Measurements from ENCODE around the gene KLHL22. TPM values are rescaled to one million over a fixed set of nuclear protein-coding genes. Genes with fewer than 3 reads are reported as not detected.

KLHL22 gene
- total and polyA plus RNA-seq, 2 of the 8 experiments (the other 6 are each of a cell fraction or from before 2014, with no cell fraction given) = 9.4 to 16.2 TPM

DNA sequence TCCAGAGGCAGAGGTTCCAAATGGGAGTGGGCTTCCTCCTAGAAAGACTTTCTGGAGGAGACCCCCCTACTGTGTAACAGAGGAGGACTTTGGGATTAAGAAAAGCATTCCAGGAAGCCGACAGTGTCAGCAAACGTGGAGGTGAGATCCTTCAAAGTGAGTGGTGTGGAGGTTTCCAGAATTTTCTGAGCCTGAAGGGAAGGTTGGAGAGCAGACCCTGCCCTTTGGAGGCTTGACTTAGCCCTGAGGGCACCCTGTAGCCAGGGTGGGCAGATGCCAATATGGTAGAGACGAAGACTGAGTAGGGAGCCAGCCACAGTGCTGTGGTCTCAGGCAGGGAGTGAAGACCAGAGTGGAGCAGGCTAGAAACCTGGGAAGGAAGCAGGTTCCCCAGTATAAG lies 1.8 kb upstream of the KLHL22 start:
- H3K14ac ChIP-seq (ENCODE audit: insufficient read length) = no peak overlapping the region
- H2BK15ac ChIP-seq (ENCODE audit: low read length) = no peak overlapping the region
- no peak overlapping the region for H4K91ac ChIP-seq (replicated peaks; ENCODE audit: insufficient read length, low read length)
- TF ChIP-seq KDM1A (IDR thresholded peaks at IDR 0.05; ENCODE audit: borderline replicate concordance, low read length) (no peak), SP4 (IDR thresholded peaks at IDR 0.05; ENCODE audit: low read length) (no peak), BACH1 (IDR thresholded peaks at IDR 0.05; ENCODE audit: low read length) (no peak), SP1 (IDR thresholded peaks at IDR 0.05; ENCODE audit: low read depth, low read length) (no peak), SIRT6 (IDR thresholded peaks at IDR 0.05; ENCODE audit: low read length) (no peak), HDAC6 (IDR thresholded peaks at IDR 0.05; ENCODE audit: low read depth, low read length) (no peak), CBX8 (IDR thresholded peaks at IDR 0.05; ENCODE audit: borderline replicate concordance, low read depth, low read length) (no peak), POLR2A (IDR thresholded peaks at IDR 0.05; ENCODE audit: control extremely low read depth in 1 of 2, low read depth in 2 of 2, low read length in 2 of 2) (no peak), SRF (IDR thresholded peaks at IDR 0.05; ENCODE audit: low read depth, low read length) (no peak), EZH2 (IDR thresholded peaks at IDR 0.05; ENCODE audit: low read depth, low read length, severe bottlenecking) (no peak)
- TF ChIP-seq, protein P1, sequence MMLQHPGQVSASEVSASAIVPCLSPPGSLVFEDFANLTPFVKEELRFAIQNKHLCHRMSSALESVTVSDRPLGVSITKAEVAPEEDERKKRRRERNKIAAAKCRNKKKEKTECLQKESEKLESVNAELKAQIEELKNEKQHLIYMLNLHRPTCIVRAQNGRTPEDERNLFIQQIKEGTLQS (IDR thresholded peaks at IDR 0.05; ENCODE audit: insufficient read depth, low read depth, low read length) = no peak
- WGBS, 2 experiments (ENCODE audit: extremely low coverage in 1 of 2, insufficient coverage in 1 of 2, insufficient read length in 1 of 2, insufficient replicate concordance in 2 of 2, low coverage in 1 of 2, low lambda C conversion rate in 2 of 2, missing lambda C conversion rate in 1 of 2) = 71% methylated on average over 3 of the region's 3 CpGs; no CpG with 5 or more reads in 1 of the 2 experiments
- H2AFZ ChIP-seq (ENCODE audit: low read length) = no peak overlapping the region
- DNase-seq (ENCODE audit: low read depth in 1 of 2, low spot score in 2 of 2) = no peak
- no peaks in the 10 kb centered on the region for H3K79me1 ChIP-seq (ENCODE audit: low read depth, low read length)
- no peak overlapping the region for H2BK20ac ChIP-seq (ENCODE audit: low read length)
- peaks cover 0 to 8% (median 4%) of the 10 kb centered on the region in 4 experiments; a peak in 3 of 7 replicates for H3K4me1 ChIP-seq (replicated peaks in 1 of 4; ENCODE audit: control insufficient read depth in 3 of 4, insufficient read depth in 4 of 4, low read length in 3 of 4)
- no peak for FAIRE-seq
- H3K56ac ChIP-seq (replicated peaks; ENCODE audit: insufficient read length, low read depth, low read length) = no peak overlapping the region
- no peak overlapping the region; the same call in 1 of the 2 replicates for H3K18ac ChIP-seq (ENCODE audit: extremely low read depth, low read length)
- H3K4me3 ChIP-seq (ENCODE audit: extremely low read depth in 1 of 4, insufficient read depth in 2 of 4, low read depth in 3 of 4, low read length in 4 of 4) = peak overlapping the region in 2 of 4 experiments; percentile 4 to 87; a peak in 5 of 8 replicates
- peaks cover 2 to 6% of the 10 kb centered on the region in 2 experiments for H4K20me1 ChIP-seq (replicated peaks in 1 of 2; ENCODE audit: control insufficient read depth in 1 of 2, insufficient read depth in 2 of 2, low read length in 2 of 2)
- peak overlapping the region; percentile 21 to 67; a peak in 3 of 4 replicates for H3K4me2 ChIP-seq (ENCODE audit: insufficient read depth in 1 of 2, low read depth in 2 of 2, low read length in 2 of 2)
- H4K5ac ChIP-seq (ENCODE audit: insufficient read length, low read depth, low read length) = no peak overlapping the region
- no peak overlapping the region for H3K23ac ChIP-seq (ENCODE audit: insufficient read length)
- H3K27me3 ChIP-seq (replicated peaks in 1 of 4; ENCODE audit: control insufficient read depth in 3 of 4, extremely low read depth in 1 of 4, insufficient read depth in 3 of 4, low read length in 3 of 4) = peaks cover 0 to 12% (median 10%) of the 10 kb centered on the region in 4 experiments; a peak in 5 of 7 replicates
- H2BK12ac ChIP-seq (ENCODE audit: low read depth, low read length) = no peak overlapping the region; the same call in 1 of the 2 replicates
- no peak overlapping the region; a peak in 1 of 7 replicates for H3K9ac ChIP-seq (replicated peaks in 1 of 4; ENCODE audit: extremely low read depth in 1 of 4, low read depth in 3 of 4, low read length in 3 of 4)
- no peak overlapping the region for H2BK120ac ChIP-seq (replicated peaks; ENCODE audit: low read depth, low read length)
- peaks cover 12% of the 10 kb centered on the region; the same call in 1 of the 2 replicates for H3K23me2 ChIP-seq (ENCODE audit: low read depth, low read length)
- H2AK5ac ChIP-seq (ENCODE audit: low read depth, low read length) = no peak overlapping the region
- ChIA-PET CTCF (ENCODE audit: partially characterized antibody) (interaction anchor here (1.0 to 1.3 kb wide), 2 partner anchors 79 to 340 kb away, joined by 3 to 5 read pairs; no protein-coding TSS in a partner anchor), POLR2A (ENCODE audit: partially characterized antibody) (no interaction called here)
- H2BK5ac ChIP-seq (ENCODE audit: low read depth, low read length) = no peak overlapping the region
- peak overlapping the region; percentile 45; the same call in 1 of the 2 replicates for H4K8ac ChIP-seq (ENCODE audit: extremely low read depth, insufficient read depth, low read length)
- H3K36me3 ChIP-seq (ENCODE audit: control insufficient read depth in 2 of 4, insufficient read depth in 4 of 4, low read length in 3 of 4) = peaks cover 0 to 2% (median 0%) of the 10 kb centered on the region in 4 experiments; a peak in 3 of 8 replicates
- H3K9me3 ChIP-seq (ENCODE audit: insufficient read depth in 2 of 2, low read depth in 1 of 2, low read length in 1 of 2) = no peaks in the 10 kb centered on the region
- H3K4ac ChIP-seq (replicated peaks; ENCODE audit: insufficient read length, low read depth, low read length) = peak overlapping the region; percentile 75
- H3K27ac ChIP-seq (ENCODE audit: low read depth, low read length) = no peak overlapping the region
- 0 out of 4 replicates have a peak, but pooled peaks cover 0 to 3% of the 10 kb centered on the region in 2 experiments for H3K79me2 ChIP-seq (ENCODE audit: control insufficient read depth in 1 of 2, insufficient read depth in 2 of 2, low read length in 2 of 2)

All from H1 (cell line).